H9 (cell line): ENCODE results near the gene CRABP2. TPM values are rescaled to one million over a fixed set of nuclear protein-coding genes. Genes with fewer than 3 reads are reported as not detected.
A peak's percentile ranks its signal among the peaks of the same experiment; 100 is the strongest.

ENCODE experiments used
- DNase-seq: peaks from one replicate; pipeline ENCODE4 v3.0.0-alpha.2; 2017
- H2AFZ ChIP-seq: one replicate; pipeline ENCODE4 v1.6.1; 2013; ENCODE audit warnings: mild to moderate bottlenecking, low read length, control low read depth, moderate library complexity
- H2AK5ac ChIP-seq: 2 replicates; pipeline ENCODE4 v1.6.1; 2013; ENCODE audit warnings: low read length, control low read depth, mixed read lengths; ENCODE audit not compliant: insufficient read length
- H2BK120ac ChIP-seq: one replicate; pipeline ENCODE4 v1.6.1; 2013; ENCODE audit warnings: low read depth, mild to moderate bottlenecking, low read length, control low read depth, inconsistent platforms; ENCODE audit not compliant: poor library complexity, severe bottlenecking
- H2BK12ac ChIP-seq: 2 replicates; pipeline ENCODE4 v1.6.1; 2013; ENCODE audit warnings: low read length, control low read depth, mixed read lengths, low read depth; ENCODE audit not compliant: insufficient read length
- H2BK15ac ChIP-seq: 2 replicates; pipeline ENCODE4 v1.6.1; 2013; ENCODE audit warnings: low read depth, low read length, control low read depth
- H2BK20ac ChIP-seq: one replicate; pipeline ENCODE4 v1.6.1; 2013; ENCODE audit warnings: low read depth, mild to moderate bottlenecking, low read length, control low read depth, inconsistent platforms; ENCODE audit not compliant: poor library complexity, severe bottlenecking
- H2BK5ac ChIP-seq: 2 replicates; pipeline ENCODE4 v1.6.1; 2013; ENCODE audit warnings: low read length, control low read depth, mixed read lengths; ENCODE audit not compliant: insufficient read length
- H3K14ac ChIP-seq: 2 replicates; pipeline ENCODE4 v1.6.1; 2013; ENCODE audit warnings: low read length, control low read depth; ENCODE audit not compliant: insufficient read depth
- H3K18ac ChIP-seq: 2 replicates; pipeline ENCODE4 v1.6.1; 2013; ENCODE audit warnings: low read depth, mild to moderate bottlenecking, mixed read lengths, low read length, control low read depth; ENCODE audit not compliant: insufficient read length
- H3K23ac ChIP-seq: 2 replicates; pipeline ENCODE4 v1.6.1; 2013; ENCODE audit warnings: low read length, control low read depth, mixed read lengths, low read depth; ENCODE audit not compliant: insufficient read length
- H3K23me2 ChIP-seq: 2 replicates; pipeline ENCODE4 v1.6.1; 2013; ENCODE audit warnings: low read depth, mild to moderate bottlenecking, mixed read lengths, low read length, control low read depth; ENCODE audit not compliant: insufficient read length, poor library complexity, severe bottlenecking
- H3K27ac ChIP-seq: 2 replicates; pipeline ENCODE4 v1.5.1; 2013; ENCODE audit warnings: low read length, control low read depth, mixed read lengths, low read depth; ENCODE audit not compliant: insufficient read length
- H3K27me3 ChIP-seq: 2 replicates; pipeline ENCODE4 v1.6.1; 2013; ENCODE audit warnings: low read length, control low read depth, inconsistent platforms; ENCODE audit not compliant: insufficient read depth
- H3K4ac ChIP-seq: 2 replicates; pipeline ENCODE4 v1.6.1; 2013; ENCODE audit warnings: low read depth, mild to moderate bottlenecking, control low read depth, inconsistent platforms, low read length, moderate library complexity
- H3K4me1 ChIP-seq: 2 replicates; pipeline ENCODE4 v1.6.1; 2013; ENCODE audit warnings: low read length, control low read depth, inconsistent platforms; ENCODE audit not compliant: insufficient read depth
- H3K4me2 ChIP-seq: 2 replicates; pipeline ENCODE4 v1.6.1; 2013; ENCODE audit warnings: low read length, control low read depth, mixed read lengths; ENCODE audit not compliant: insufficient read length, insufficient read depth
- H3K56ac ChIP-seq: 2 replicates; pipeline ENCODE4 v1.6.1; 2013; ENCODE audit warnings: low read depth, mild to moderate bottlenecking, mixed read lengths, low read length, control low read depth; ENCODE audit not compliant: insufficient read length
- H3K79me1 ChIP-seq: 2 replicates; pipeline ENCODE4 v1.6.1; 2013; ENCODE audit warnings: low read depth, mild to moderate bottlenecking, moderate library complexity, low read length, control low read depth, inconsistent platforms; ENCODE audit not compliant: insufficient read depth, poor library complexity, severe bottlenecking
- H3K79me2 ChIP-seq: 2 replicates; pipeline ENCODE4 v1.6.1; 2013; ENCODE audit warnings: low read length, control low read depth, inconsistent platforms; ENCODE audit not compliant: insufficient read depth
- H3K9ac ChIP-seq: 2 replicates; pipeline ENCODE4 v1.6.1; 2013; ENCODE audit warnings: low read length, control low read depth, mixed read lengths; ENCODE audit not compliant: insufficient read length; ENCODE audit errors: extremely low read depth
- H3K9me3 ChIP-seq: one replicate; pipeline ENCODE4 v1.6.1; 2013; ENCODE audit warnings: low read depth, low read length, inconsistent platforms; ENCODE audit not compliant: control insufficient read depth
- H3T11ph ChIP-seq: one replicate; pipeline ENCODE4 v1.6.1; 2013; ENCODE audit warnings: mild to moderate bottlenecking, low read length, control low read depth, inconsistent platforms
- H4K20me1 ChIP-seq: one replicate; pipeline ENCODE4 v1.6.1; 2013; ENCODE audit not compliant: control insufficient read depth, insufficient read length, insufficient read depth
- H4K5ac ChIP-seq: 2 replicates; pipeline ENCODE4 v1.6.1; 2013; ENCODE audit warnings: low read depth, mild to moderate bottlenecking, mixed read lengths, low read length, control low read depth; ENCODE audit not compliant: insufficient read length
- H4K8ac ChIP-seq: replicated peaks from 2 replicates; pipeline ENCODE4 v1.6.1; 2013; ENCODE audit warnings: low read length, control low read depth, mixed read lengths, low read depth; ENCODE audit not compliant: insufficient read length
- H4K91ac ChIP-seq: 2 replicates; pipeline ENCODE4 v1.6.1; 2013; ENCODE audit warnings: low read depth, mild to moderate bottlenecking, moderate library complexity, mixed read lengths, low read length, control low read depth; ENCODE audit not compliant: insufficient read length
- H3K27ac Mint-ChIP-seq, 3 experiments: 2 replicates in 2 of 3; 3 replicates in 1 of 3; pipeline ENCODE4 v1.8.0; 2020 to 2021; ENCODE audit warnings: mixed read lengths in 3 of 3, mild to moderate bottlenecking in 1 of 3, moderate library complexity in 1 of 3
- H3K27me3 Mint-ChIP-seq: 2 replicates; pipeline ENCODE4 v1.8.0; 2021; ENCODE audit warnings: low read depth, mild to moderate bottlenecking, moderate library complexity, mixed read lengths
- H3K36me3 Mint-ChIP-seq, 3 experiments: 2 replicates in 2 of 3; 3 replicates in 1 of 3; pipeline ENCODE4 v1.8.0; 2020 to 2021; ENCODE audit warnings: low read depth in 3 of 3, mixed read lengths in 3 of 3; ENCODE audit not compliant: insufficient read depth in 1 of 3
- H3K4me1 Mint-ChIP-seq, 2 experiments: 2 replicates each; pipeline ENCODE4 v1.8.0; 2020; ENCODE audit warnings: mixed read lengths in 2 of 2
- H3K4me3 Mint-ChIP-seq, 2 experiments: 2 replicates in 1 of 2; 3 replicates in 1 of 2; pipeline ENCODE4 v1.8.0; 2020 to 2021; ENCODE audit warnings: mild to moderate bottlenecking in 2 of 2, mixed read lengths in 2 of 2, moderate library complexity in 1 of 2
- H3K9me3 Mint-ChIP-seq, 2 experiments: 2 replicates in 1 of 2; 3 replicates in 1 of 2; pipeline ENCODE4 v1.8.0; 2020; ENCODE audit warnings: mild to moderate bottlenecking in 2 of 2, mixed read lengths in 2 of 2, moderate library complexity in 1 of 2
- CTCF ChIP-seq: fragments of 200-600 bp; sonication (generic); conservative IDR thresholded peaks from 3 replicates; pipeline ENCODE4 v1.8.0; 2021; ENCODE audit warnings: antibody characterized with exemption, mild to moderate bottlenecking
- WGBS: extraction: QIAGEN DNeasy Blood & Tissue Kit; methylation state at CpG from one replicate; pipeline ENCODE4 v1.1.7; 2013; ENCODE audit warnings: missing lambda C conversion rate, low lambda C conversion rate, mixed read lengths; ENCODE audit not compliant: insufficient read length; ENCODE audit errors: extremely low coverage; 5-methylcytosine and 5-hydroxymethylcytosine counted together
- total RNA-seq: library from RNA; stranded (reverse); gene quantifications from 2 replicates; pipeline ENCODE4 v1.2.1, GENCODE V29; 2021

CRABP2 gene
- total RNA-seq, 1 experiment from 2014 or later = 184 TPM

- Histone ChIP-seq H3K23me2 (peaks cover 39% of the 10 kb centered on the region), H3K56ac (no peak overlapping the region), H2BK5ac (no peak overlapping the region), H3K79me2 (no peaks in the 10 kb centered on the region), H2AFZ (no peak overlapping the region), H4K8ac (no peak overlapping the region), H2AK5ac (no peak overlapping the region), H4K5ac (no peak overlapping the region), H3K14ac (no peak overlapping the region), H3K27me3 (peaks cover 3% of the 10 kb centered on the region; the same call in 1 of the 2 replicates), H2BK15ac (no peak overlapping the region), H3K4ac (no peak overlapping the region), H3K18ac (no peak overlapping the region), H4K91ac (no peak overlapping the region), H3K4me1 (peaks cover 12% of the 10 kb centered on the region; the same call in 1 of the 2 replicates), H2BK12ac (no peak overlapping the region), H3K23ac (no peak overlapping the region), H2BK120ac (no peak overlapping the region), H3T11ph (no peak overlapping the region), H3K9me3 (no peaks in the 10 kb centered on the region), H3K4me2 (peak overlapping the region; percentile 83), H4K20me1 (no peaks in the 10 kb centered on the region), H3K9ac (peak overlapping the region; percentile 1), H2BK20ac (no peak overlapping the region), H3K27ac (no peak overlapping the region), H3K79me1 (no peaks in the 10 kb centered on the region)
- peaks cover 11 to 34% (median 24%) of the 10 kb centered on the region in 3 experiments for H3K36me3 Mint-ChIP-seq
- no CpG with 5 or more reads among the region's 10 CpGs for WGBS
- H3K9me3 Mint-ChIP-seq = no peaks in the 10 kb centered on the region; a peak in 1 of 5 replicates
- DNase-seq = no peak
- H3K4me1 Mint-ChIP-seq = peaks cover 55 to 62% of the 10 kb centered on the region in 2 experiments
- peak overlapping the region; percentile 74 to 91 for H3K4me3 Mint-ChIP-seq
- H3K27me3 Mint-ChIP-seq = peaks cover 37% of the 10 kb centered on the region
- peak overlapping the region in 1 of 3 experiments; percentile 41; a peak in 1 of 7 replicates for H3K27ac Mint-ChIP-seq
- TF ChIP-seq CTCF = no peak
Measured at GRCh38 chr1:156704166-156704711, 1.1 kb downstream of the CRABP2 start.
